ENCODE results near the gene ELP5. TPM values are rescaled to one million over a fixed set of nuclear protein-coding genes. Genes with fewer than 3 reads are reported as not detected.
"Not testable (repeated sequence)": the region's sequence is repeated elsewhere in the genome, so short reads cannot be mapped to it uniquely, and the experiment has no call there.

Gene ELP5
- total RNA-seq, 1 experiment from 2014 or later = 49.6 TPM

- H2AFZ ChIP-seq (ENCODE audit: low read length) = no peak overlapping the region
- H2BK5ac ChIP-seq (ENCODE audit: insufficient read length, low read length) = no peak overlapping the region
- H3K27me3 ChIP-seq (ENCODE audit: insufficient read depth, low read length) = no peaks in the 10 kb centered on the region
- no peak overlapping the region for H3K14ac ChIP-seq (ENCODE audit: insufficient read depth, low read length)
- peaks cover 4% of the 10 kb centered on the region for H3K23me2 ChIP-seq (ENCODE audit: insufficient read length, low read depth, low read length, poor library complexity, severe bottlenecking)
- Mint-ChIP-seq H3K27ac (peak overlapping the region; percentile 84 to 98 (median 95); a peak in 6 of 7 replicates), H3K36me3 (ENCODE audit: insufficient read depth in 1 of 3, low read depth in 3 of 3) (peaks cover 27 to 52% (median 47%) of the 10 kb centered on the region in 3 experiments), H3K4me3 (peak overlapping the region; percentile 95 to 97), H3K4me1 (peaks cover 34% of the 10 kb centered on the region in 2 experiments), H3K9me3 (peaks cover 0 to 2% of the 10 kb centered on the region in 2 experiments; a peak in 2 of 5 replicates), H3K27me3 (ENCODE audit: low read depth) (no peaks in the 10 kb centered on the region; the same call in 1 of the 2 replicates)
- H3K27ac ChIP-seq (ENCODE audit: insufficient read length, low read depth, low read length) = no peak overlapping the region
- H3K9ac ChIP-seq (ENCODE audit: extremely low read depth, insufficient read length, low read length) = peak overlapping the region; percentile 41
- no peak overlapping the region for H2AK5ac ChIP-seq (ENCODE audit: insufficient read length, low read length)
- H4K20me1 ChIP-seq (ENCODE audit: control insufficient read depth, insufficient read depth, insufficient read length) = no peaks in the 10 kb centered on the region
- no peak for DNase-seq
- peaks cover 4% of the 10 kb centered on the region; the same call in 1 of the 2 replicates for H3K79me2 ChIP-seq (ENCODE audit: insufficient read depth, low read length)
- no peak overlapping the region for H3T11ph ChIP-seq (ENCODE audit: low read length)
- H3K23ac ChIP-seq (ENCODE audit: insufficient read length, low read depth, low read length) = no peak overlapping the region
- peaks cover 5% of the 10 kb centered on the region for H3K79me1 ChIP-seq (ENCODE audit: insufficient read depth, low read depth, low read length, poor library complexity, severe bottlenecking)
- TF ChIP-seq, protein P1, sequence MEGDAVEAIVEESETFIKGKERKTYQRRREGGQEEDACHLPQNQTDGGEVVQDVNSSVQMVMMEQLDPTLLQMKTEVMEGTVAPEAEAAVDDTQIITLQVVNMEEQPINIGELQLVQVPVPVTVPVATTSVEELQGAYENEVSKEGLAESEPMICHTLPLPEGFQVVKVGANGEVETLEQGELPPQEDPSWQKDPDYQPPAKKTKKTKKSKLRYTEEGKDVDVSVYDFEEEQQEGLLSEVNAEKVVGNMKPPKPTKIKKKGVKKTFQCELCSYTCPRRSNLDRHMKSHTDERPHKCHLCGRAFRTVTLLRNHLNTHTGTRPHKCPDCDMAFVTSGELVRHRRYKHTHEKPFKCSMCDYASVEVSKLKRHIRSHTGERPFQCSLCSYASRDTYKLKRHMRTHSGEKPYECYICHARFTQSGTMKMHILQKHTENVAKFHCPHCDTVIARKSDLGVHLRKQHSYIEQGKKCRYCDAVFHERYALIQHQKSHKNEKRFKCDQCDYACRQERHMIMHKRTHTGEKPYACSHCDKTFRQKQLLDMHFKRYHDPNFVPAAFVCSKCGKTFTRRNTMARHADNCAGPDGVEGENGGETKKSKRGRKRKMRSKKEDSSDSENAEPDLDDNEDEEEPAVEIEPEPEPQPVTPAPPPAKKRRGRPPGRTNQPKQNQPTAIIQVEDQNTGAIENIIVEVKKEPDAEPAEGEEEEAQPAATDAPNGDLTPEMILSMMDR (conservative IDR thresholded peaks at IDR 0.05) = no peak
- no peak overlapping the region for H2BK120ac ChIP-seq (ENCODE audit: low read depth, low read length, poor library complexity, severe bottlenecking)
- no peak overlapping the region for H3K18ac ChIP-seq (ENCODE audit: insufficient read length, low read depth, low read length)
- H2BK20ac ChIP-seq (ENCODE audit: low read depth, low read length, poor library complexity, severe bottlenecking) = no peak overlapping the region
- no peaks in the 10 kb centered on the region for H3K9me3 ChIP-seq (ENCODE audit: control insufficient read depth, low read depth, low read length)
- no peak overlapping the region for H4K8ac ChIP-seq (replicated peaks; ENCODE audit: insufficient read length, low read depth, low read length)
- no peak overlapping the region for H4K91ac ChIP-seq (ENCODE audit: insufficient read length, low read depth, low read length)
- no peak overlapping the region for H4K5ac ChIP-seq (ENCODE audit: insufficient read length, low read depth, low read length)
- H2BK15ac ChIP-seq (ENCODE audit: low read depth, low read length) = no peak overlapping the region
- H3K4me2 ChIP-seq (ENCODE audit: insufficient read depth, insufficient read length, low read length) = peak overlapping the region; percentile 98
- no peaks in the 10 kb centered on the region for H3K4me1 ChIP-seq (ENCODE audit: insufficient read depth, low read length)
- no peak overlapping the region for H2BK12ac ChIP-seq (ENCODE audit: insufficient read length, low read depth, low read length)
- no peak overlapping the region for H3K56ac ChIP-seq (ENCODE audit: insufficient read length, low read depth, low read length)
- no peak overlapping the region for H3K4ac ChIP-seq (ENCODE audit: low read depth, low read length)
- WGBS (ENCODE audit: extremely low coverage, insufficient read length, low lambda C conversion rate) = no CpG with 5 or more reads among the region's 2 CpGs
Measured at GRCh38 chr17:7243453-7243729, 8.6 kb upstream of the ELP5 start.

DNA sequence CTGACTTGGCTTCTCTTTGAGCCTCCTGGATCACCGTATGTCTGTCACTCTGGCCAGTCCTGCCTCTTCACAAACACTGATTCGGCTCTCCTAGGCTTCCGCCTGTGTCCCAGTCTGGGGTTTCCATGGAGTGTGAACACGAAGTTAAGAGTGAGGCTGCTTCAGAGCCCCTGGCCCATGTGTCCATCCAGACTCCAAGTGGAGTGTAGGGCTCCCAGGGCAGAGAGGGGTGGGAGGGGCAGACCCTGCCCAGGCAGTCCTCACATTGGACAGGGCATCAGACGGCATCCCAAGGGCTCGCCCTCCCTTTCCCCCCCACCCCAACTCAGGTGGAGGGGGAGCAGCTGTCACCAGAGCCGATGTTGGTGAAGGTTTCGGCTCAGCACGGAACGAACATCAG is 8.2 kb upstream of the ELP5 start:
- H2AFZ ChIP-seq (ENCODE audit: low read length); H3K9ac ChIP-seq (ENCODE audit: extremely low read depth, insufficient read length, low read length); H3K9me3 Mint-ChIP-seq; H3K4ac ChIP-seq (ENCODE audit: low read depth, low read length); H3K4me2 ChIP-seq (ENCODE audit: insufficient read depth, insufficient read length, low read length); H2BK20ac ChIP-seq (ENCODE audit: low read depth, low read length, poor library complexity, severe bottlenecking); H3K79me1 ChIP-seq (ENCODE audit: insufficient read depth, low read depth, low read length, poor library complexity, severe bottlenecking); H3K23ac ChIP-seq (ENCODE audit: insufficient read length, low read depth, low read length); H4K91ac ChIP-seq (ENCODE audit: insufficient read length, low read depth, low read length); H3K27me3 Mint-ChIP-seq (ENCODE audit: low read depth); H2BK120ac ChIP-seq (ENCODE audit: low read depth, low read length, poor library complexity, severe bottlenecking); H2BK12ac ChIP-seq (ENCODE audit: insufficient read length, low read depth, low read length); H3K27me3 ChIP-seq (ENCODE audit: insufficient read depth, low read length); H3K9me3 ChIP-seq (ENCODE audit: control insufficient read depth, low read depth, low read length); H4K8ac ChIP-seq (replicated peaks; ENCODE audit: insufficient read length, low read depth, low read length); H2BK15ac ChIP-seq (ENCODE audit: low read depth, low read length); H3K56ac ChIP-seq (ENCODE audit: insufficient read length, low read depth, low read length); H2BK5ac ChIP-seq (ENCODE audit: insufficient read length, low read length); H3K23me2 ChIP-seq (ENCODE audit: insufficient read length, low read depth, low read length, poor library complexity, severe bottlenecking); H4K5ac ChIP-seq (ENCODE audit: insufficient read length, low read depth, low read length); DNase-seq; H3K79me2 ChIP-seq (ENCODE audit: insufficient read depth, low read length); H3K18ac ChIP-seq (ENCODE audit: insufficient read length, low read depth, low read length); H3K27ac ChIP-seq (ENCODE audit: insufficient read length, low read depth, low read length); H4K20me1 ChIP-seq (ENCODE audit: control insufficient read depth, insufficient read depth, insufficient read length); H3T11ph ChIP-seq (ENCODE audit: low read length); H3K14ac ChIP-seq (ENCODE audit: insufficient read depth, low read length); H2AK5ac ChIP-seq (ENCODE audit: insufficient read length, low read length); H3K4me1 ChIP-seq (ENCODE audit: insufficient read depth, low read length): not testable (repeated sequence)
- Mint-ChIP-seq H3K4me1 (peaks cover 36 to 37% of the 10 kb centered on the region in 2 experiments), H3K36me3 (ENCODE audit: insufficient read depth in 1 of 3, low read depth in 3 of 3) (peaks cover 27 to 49% (median 47%) of the 10 kb centered on the region in 3 experiments), H3K27ac (peak overlapping the region in 1 of 3 experiments; percentile 88; a peak in 2 of 7 replicates), H3K4me3 (peak overlapping the region; percentile 95 to 97; a peak in 3 of 5 replicates)
- WGBS (ENCODE audit: extremely low coverage, insufficient read length, low lambda C conversion rate) = no CpG with 5 or more reads among the region's 10 CpGs
